ENCODE results near the gene USF2. TPM values are rescaled to one million over a fixed set of nuclear protein-coding genes. Genes with fewer than 3 reads are reported as not detected.

USF2 gene
- polyA plus RNA-seq, 1 donor (not counting 4 experiments of a cell fraction or from before 2014, with no cell fraction given) = 53.8 TPM

DNA sequence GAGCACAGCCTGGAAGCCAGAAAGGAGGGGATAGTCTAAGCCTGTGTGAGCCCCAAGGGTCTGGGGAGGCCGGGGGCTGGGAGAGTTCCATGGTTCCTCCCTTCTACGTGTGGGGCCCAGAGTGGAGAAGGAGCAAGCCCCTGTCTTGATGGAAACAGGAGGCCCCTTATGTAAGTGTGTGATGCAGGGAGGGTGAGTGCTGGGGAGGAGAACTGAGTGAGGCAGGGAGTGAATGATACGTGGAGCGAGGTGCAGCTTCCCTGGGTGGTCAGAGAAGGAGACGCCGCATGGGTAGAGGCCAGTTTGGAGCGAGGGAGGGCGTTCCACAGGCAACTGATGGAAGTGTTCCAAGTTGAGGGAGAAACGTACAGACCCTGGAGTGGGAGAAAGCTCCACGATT lies 39.2 kb downstream of the USF2 start:
- H3K9me1 ChIP-seq (ENCODE audit: control insufficient read depth, extremely low read depth, insufficient read depth, low read length) = no peaks in the 10 kb centered on the region
- no peak for FAIRE-seq
- H3K79me2 ChIP-seq (ENCODE audit: control insufficient read depth, insufficient read depth, low read length) = no peaks in the 10 kb centered on the region
- H3K27ac ChIP-seq (ENCODE audit: control insufficient read depth, insufficient read depth, low read length) = no peak overlapping the region
- H3K27me3 ChIP-seq (ENCODE audit: control insufficient read depth, extremely low read depth, insufficient read depth, low read length) = peaks cover 3% of the 10 kb centered on the region
- no peak for DNase-seq (ENCODE audit: low read depth, low spot score)
- H3K4me2 ChIP-seq (ENCODE audit: control insufficient read depth, extremely low read depth, insufficient read depth, low read depth, low read length) = no peak overlapping the region
- H3K4me1 ChIP-seq (ENCODE audit: control insufficient read depth, extremely low read depth, insufficient read depth, low read length) = no peaks in the 10 kb centered on the region
- dilution Hi-C loops (cut with MboI; ENCODE audit: extremely low pct_ligation_motif_present, low sequenced_read_pairs) = no loop called here
- no peaks in the 10 kb centered on the region for H3K9me3 ChIP-seq (ENCODE audit: control insufficient read depth, low read depth, low read length)
- no peaks in the 10 kb centered on the region for H3K36me3 ChIP-seq (ENCODE audit: control insufficient read depth in 2 of 2, extremely low read depth in 1 of 2, insufficient read depth in 2 of 2, low read length in 2 of 2)
- no peaks in the 10 kb centered on the region for H4K20me1 ChIP-seq (ENCODE audit: control insufficient read depth, extremely low read depth, insufficient read depth, low read length)
- H3K9ac ChIP-seq (ENCODE audit: control insufficient read depth, extremely low read depth, insufficient read depth, low read length) = no peak overlapping the region
- H2AFZ ChIP-seq (ENCODE audit: control insufficient read depth, low read length) = no peak overlapping the region
- no peak for TF ChIP-seq EZH2 (IDR thresholded peaks at IDR 0.05; ENCODE audit: low read length)
- TF ChIP-seq, protein P1, sequence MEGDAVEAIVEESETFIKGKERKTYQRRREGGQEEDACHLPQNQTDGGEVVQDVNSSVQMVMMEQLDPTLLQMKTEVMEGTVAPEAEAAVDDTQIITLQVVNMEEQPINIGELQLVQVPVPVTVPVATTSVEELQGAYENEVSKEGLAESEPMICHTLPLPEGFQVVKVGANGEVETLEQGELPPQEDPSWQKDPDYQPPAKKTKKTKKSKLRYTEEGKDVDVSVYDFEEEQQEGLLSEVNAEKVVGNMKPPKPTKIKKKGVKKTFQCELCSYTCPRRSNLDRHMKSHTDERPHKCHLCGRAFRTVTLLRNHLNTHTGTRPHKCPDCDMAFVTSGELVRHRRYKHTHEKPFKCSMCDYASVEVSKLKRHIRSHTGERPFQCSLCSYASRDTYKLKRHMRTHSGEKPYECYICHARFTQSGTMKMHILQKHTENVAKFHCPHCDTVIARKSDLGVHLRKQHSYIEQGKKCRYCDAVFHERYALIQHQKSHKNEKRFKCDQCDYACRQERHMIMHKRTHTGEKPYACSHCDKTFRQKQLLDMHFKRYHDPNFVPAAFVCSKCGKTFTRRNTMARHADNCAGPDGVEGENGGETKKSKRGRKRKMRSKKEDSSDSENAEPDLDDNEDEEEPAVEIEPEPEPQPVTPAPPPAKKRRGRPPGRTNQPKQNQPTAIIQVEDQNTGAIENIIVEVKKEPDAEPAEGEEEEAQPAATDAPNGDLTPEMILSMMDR (optimal IDR thresholded peaks at IDR 0.05 in 1 of 3, IDR thresholded peaks at IDR 0.05 in 1 of 3, conservative IDR thresholded peaks at IDR 0.05 in 1 of 3; ENCODE audit: extremely low read depth in 1 of 3, insufficient read depth in 2 of 3, low read length in 3 of 3) = no peak
- H3K4me3 ChIP-seq (ENCODE audit: control insufficient read depth in 2 of 3, extremely low read depth in 1 of 3, insufficient read depth in 2 of 3, low read depth in 1 of 3, low read length in 3 of 3) = no peak overlapping the region

DNA sequence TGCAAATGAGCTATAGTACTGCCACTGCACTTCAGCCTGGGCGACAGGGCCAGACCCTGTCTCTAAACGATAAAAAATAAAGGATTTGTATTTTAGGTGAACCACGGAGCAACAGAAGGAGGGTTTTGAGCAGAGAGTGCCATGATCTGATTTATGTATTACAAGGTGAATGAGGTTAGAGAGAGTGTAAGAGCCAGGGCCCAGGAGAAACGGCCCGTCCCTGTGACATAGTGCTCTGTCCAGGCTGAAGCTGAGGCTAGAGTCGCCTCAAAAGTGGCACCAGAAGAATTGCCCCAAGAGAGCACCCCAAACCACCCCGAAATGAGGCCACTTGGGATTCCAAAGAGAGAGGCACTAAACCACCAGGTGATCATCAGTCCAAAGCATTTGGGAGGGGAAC lies 40.1 kb downstream of the USF2 start:
- H3K9me3 ChIP-seq (ENCODE audit: control insufficient read depth, low read depth, low read length) = no peaks in the 10 kb centered on the region
- H4K20me1 ChIP-seq (ENCODE audit: control insufficient read depth, extremely low read depth, insufficient read depth, low read length) = no peaks in the 10 kb centered on the region
- H3K4me3 ChIP-seq (ENCODE audit: control insufficient read depth in 2 of 3, extremely low read depth in 1 of 3, insufficient read depth in 2 of 3, low read depth in 1 of 3, low read length in 3 of 3) = no peak overlapping the region
- H3K4me2 ChIP-seq (ENCODE audit: control insufficient read depth, extremely low read depth, insufficient read depth, low read depth, low read length) = no peak overlapping the region
- H3K36me3 ChIP-seq (ENCODE audit: control insufficient read depth in 2 of 2, extremely low read depth in 1 of 2, insufficient read depth in 2 of 2, low read length in 2 of 2) = no peaks in the 10 kb centered on the region
- H3K9me1 ChIP-seq (ENCODE audit: control insufficient read depth, extremely low read depth, insufficient read depth, low read length) = no peaks in the 10 kb centered on the region
- peaks cover 5% of the 10 kb centered on the region for H3K4me1 ChIP-seq (ENCODE audit: control insufficient read depth, extremely low read depth, insufficient read depth, low read length)
- no peak overlapping the region for H2AFZ ChIP-seq (ENCODE audit: control insufficient read depth, low read length)
- peaks cover 3% of the 10 kb centered on the region for H3K27me3 ChIP-seq (ENCODE audit: control insufficient read depth, extremely low read depth, insufficient read depth, low read length)
- no peak for DNase-seq (ENCODE audit: low read depth, low spot score)
- H3K79me2 ChIP-seq (ENCODE audit: control insufficient read depth, insufficient read depth, low read length) = no peaks in the 10 kb centered on the region
- H3K9ac ChIP-seq (ENCODE audit: control insufficient read depth, extremely low read depth, insufficient read depth, low read length) = no peak overlapping the region
- H3K27ac ChIP-seq (ENCODE audit: control insufficient read depth, insufficient read depth, low read length) = no peak overlapping the region
- dilution Hi-C loops (cut with MboI; ENCODE audit: extremely low pct_ligation_motif_present, low sequenced_read_pairs) = no loop called here
- TF ChIP-seq, protein P1 (optimal IDR thresholded peaks at IDR 0.05 in 1 of 3, IDR thresholded peaks at IDR 0.05 in 1 of 3, conservative IDR thresholded peaks at IDR 0.05 in 1 of 3; ENCODE audit: extremely low read depth in 1 of 3, insufficient read depth in 2 of 3, low read length in 3 of 3) = no peak
- no peak for TF ChIP-seq EZH2 (IDR thresholded peaks at IDR 0.05; ENCODE audit: low read length)
- no peak for FAIRE-seq

All from keratinocyte (primary cell).